K562 (cell line): ENCODE measurements around the gene PTPRC. TPM values are rescaled to one million over a fixed set of nuclear protein-coding genes. Genes with fewer than 3 reads are reported as not detected.

Experiments used
- C11orf30 ChIP-seq: fragments of 450-650 bp; IDR thresholded peaks from 2 replicates; pipeline ENCODE4 v1.6.1; 2016; ENCODE audit warnings: low read depth, mild to moderate bottlenecking
- CREBBP ChIP-seq: IDR thresholded peaks from one replicate; pipeline ENCODE4 v1.6.1; 2012; ENCODE audit warnings: low read depth, mild to moderate bottlenecking, control low read depth, inconsistent platforms, low read length
- ELF2 ChIP-seq: fragments of 250-450 bp; sonication (Bioruptor Pico); IDR thresholded peaks from 2 replicates; pipeline ENCODE4 v1.5.0; 2021; ENCODE audit warnings: mild to moderate bottlenecking
- MAFF ChIP-seq: IDR thresholded peaks from 2 replicates; pipeline ENCODE4 v1.6.1; 2012; ENCODE audit warnings: low read length, improper control_type of control experiment
- MAFK ChIP-seq: IDR thresholded peaks from 2 replicates; pipeline ENCODE4 v1.6.1; 2011; ENCODE audit warnings: low read length, improper control_type of control experiment
- NFE2 ChIP-seq: IDR thresholded peaks from 2 replicates; pipeline ENCODE4 v1.6.1; 2014; ENCODE audit warnings: antibody characterized with exemption, low read depth
- NFE2L1 ChIP-seq: fragments of 450-650 bp; IDR thresholded peaks from 2 replicates; pipeline ENCODE4 v1.6.1; 2016; ENCODE audit warnings: missing genetic modification characterization, low read depth, mild to moderate bottlenecking, missing compliant biosample characterization, moderate library complexity, borderline replicate concordance
- RBM17 ChIP-seq: fragments of 200-400 bp; formaldehyde crosslinking; IDR thresholded peaks from 2 replicates; pipeline ENCODE4 v1.6.1; 2017; ENCODE audit warnings: low read depth, mild to moderate bottlenecking, low read length, borderline replicate concordance
- RBM39 ChIP-seq: fragments of 200-400 bp; formaldehyde crosslinking; optimal IDR thresholded peaks from 2 replicates; pipeline ENCODE3; 2018; ENCODE audit warnings: low read depth, low read length
- SIN3A ChIP-seq, 2 experiments: fragments of 150-350 bp in 1 of 2; IDR thresholded peaks; 2 replicates each; pipeline ENCODE4 v1.6.1; 2011 to 2016; ENCODE audit warnings: borderline replicate concordance in 2 of 2, low read depth in 2 of 2, low read length in 2 of 2, mild to moderate bottlenecking in 2 of 2, moderate library complexity in 2 of 2; ENCODE audit not compliant: control insufficient read depth in 1 of 2
- SMAD3 ChIP-seq: fragments of 450-650 bp; formaldehyde crosslinking; conservative IDR thresholded peaks from 2 replicates; pipeline ENCODE4 v1.4.0; 2020; ENCODE audit warnings: mild to moderate bottlenecking
- SNIP1 ChIP-seq: fragments of 450-650 bp; IDR thresholded peaks from 2 replicates; pipeline ENCODE4 v1.7.1; 2017; ENCODE audit warnings: low read depth, mild to moderate bottlenecking
- SNRNP70 ChIP-seq: fragments of 200-400 bp; formaldehyde crosslinking; optimal IDR thresholded peaks from 2 replicates; pipeline ENCODE3; 2017; ENCODE audit warnings: low read depth, low read length
- SRF ChIP-seq, 2 experiments: fragments of 250-450, 450-650 bp in 1 of 2; sonication (Bioruptor Pico) in 1 of 2; sonication (generic) in 1 of 2; formaldehyde crosslinking; IDR thresholded peaks; 2 replicates each; pipeline versions ENCODE4 v1.5.0 to v1.5.1; 2020 to 2022; ENCODE audit warnings: mild to moderate bottlenecking in 1 of 2, missing genetic modification reagents in 1 of 2
- TAF7 ChIP-seq: fragments of 450-650 bp; IDR thresholded peaks from 2 replicates; pipeline ENCODE4 v1.6.1; 2016; ENCODE audit warnings: missing genetic modification characterization, missing compliant biosample characterization
- TBL1XR1 ChIP-seq, 2 experiments: IDR thresholded peaks; 2 replicates each; pipeline ENCODE4 v1.6.1; 2012; ENCODE audit warnings: improper control_type of control experiment in 2 of 2, low read length in 2 of 2, mild to moderate bottlenecking in 1 of 2
- ZNF239 ChIP-seq: fragments of 250-450 bp; sonication (Bioruptor Pico); IDR thresholded peaks from 2 replicates; pipeline ENCODE4 v1.4.0; 2020; ENCODE audit warnings: mild to moderate bottlenecking
- ZNF24 ChIP-seq: fragments of 450-650 bp; IDR thresholded peaks from 2 replicates; pipeline ENCODE4 v1.6.1; 2016
- ZNF316 ChIP-seq: fragments of 450-650 bp; IDR thresholded peaks from 2 replicates; pipeline ENCODE4 v1.6.1; 2016
- polyA plus RNA-seq, 8 experiments: library from polyadenylated mRNA; depleted of rRNA in 4 of 8; stranded (reverse) in 5 of 8; unstranded in 3 of 8; fragments of >200 nt; fragmentation: Nextera tagmentation in 2 of 8; fragmentation: Illumina TruSeq in 1 of 8; extraction: Ambion mirVana in 2 of 8; extraction: Trizol in 1 of 8; gene quantifications; 2 replicates each; pipeline versions ENCODE4 v1.2.1 to v1.2.3, GENCODE V29; 2011 to 2014; ENCODE audit warnings: inconsistent platforms in 1 of 8, missing spikeins in 1 of 8
- total RNA-seq, 7 experiments: library from RNA; depleted of rRNA in 6 of 7; stranded (reverse); fragments of >200 nt in 6 of 7; fragmentation: Illumina TruSeq in 2 of 7; extraction: Trizol in 2 of 7; gene quantifications; 2 replicates each; pipeline versions ENCODE4 v1.2.1 to v1.2.3, GENCODE V29; 2011 to 2021; ENCODE audit warnings: low replicate concordance in 1 of 7
- TF ChIP-seq, protein P1 (sequence below), 2 experiments: fragments of 450-650 bp; conservative IDR thresholded peaks; 2 replicates each; pipeline ENCODE4 v1.6.1; 2017; ENCODE audit warnings: mild to moderate bottlenecking in 2 of 2, moderate library complexity in 2 of 2
- TF ChIP-seq, protein P2 (sequence below): fragments of 450-650 bp; formaldehyde crosslinking; IDR thresholded peaks from 2 replicates; pipeline ENCODE4 v1.4.0; 2022; ENCODE audit warnings: missing genetic modification characterization
- TF ChIP-seq, protein P3 (sequence below): sonication (generic); formaldehyde crosslinking; IDR thresholded peaks from 2 replicates; pipeline ENCODE4 v1.5.0; 2020; ENCODE audit warnings: missing genetic modification reagents
- TF ChIP-seq, protein P4 (sequence below): fragments of 250-450 bp; sonication (Bioruptor Pico); IDR thresholded peaks from 2 replicates; pipeline ENCODE4 v1.4.0; 2020

Gene PTPRC
- total and polyA plus RNA-seq, 9 of the 15 experiments (the other 6 are each of a cell fraction or from before 2014, with no cell fraction given), result 7.1 to 107 (median 62.9) TPM

DNA sequence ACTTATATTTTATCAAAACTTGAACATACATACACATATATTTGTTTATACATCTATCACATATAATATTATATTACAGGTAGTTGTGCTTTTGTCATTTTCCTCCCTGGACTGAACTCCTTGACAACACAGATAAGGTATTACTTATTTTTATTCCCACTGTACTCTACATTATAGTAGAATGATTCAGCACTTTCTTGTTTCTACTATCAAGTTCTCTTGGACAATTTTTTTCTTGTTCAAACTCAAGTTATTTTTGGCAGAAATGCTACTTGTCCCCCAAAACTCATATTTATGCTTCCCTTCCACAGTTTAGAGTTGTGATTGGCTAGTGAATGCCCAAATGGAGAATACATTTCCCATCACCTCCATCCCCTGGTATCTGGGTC lies 10.8 kb upstream of the PTPRC start (continued):
- TF ChIP-seq, protein P1, sequence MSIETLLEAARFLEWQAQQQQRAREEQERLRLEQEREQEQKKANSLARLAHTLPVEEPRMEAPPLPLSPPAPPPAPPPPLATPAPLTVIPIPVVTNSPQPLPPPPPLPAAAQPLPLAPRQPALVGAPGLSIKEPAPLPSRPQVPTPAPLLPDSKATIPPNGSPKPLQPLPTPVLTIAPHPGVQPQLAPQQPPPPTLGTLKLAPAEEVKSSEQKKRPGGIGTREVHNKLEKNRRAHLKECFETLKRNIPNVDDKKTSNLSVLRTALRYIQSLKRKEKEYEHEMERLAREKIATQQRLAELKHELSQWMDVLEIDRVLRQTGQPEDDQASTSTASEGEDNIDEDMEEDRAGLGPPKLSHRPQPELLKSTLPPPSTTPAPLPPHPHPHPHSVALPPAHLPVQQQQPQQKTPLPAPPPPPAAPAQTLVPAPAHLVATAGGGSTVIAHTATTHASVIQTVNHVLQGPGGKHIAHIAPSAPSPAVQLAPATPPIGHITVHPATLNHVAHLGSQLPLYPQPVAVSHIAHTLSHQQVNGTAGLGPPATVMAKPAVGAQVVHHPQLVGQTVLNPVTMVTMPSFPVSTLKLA (conservative IDR thresholded peaks at IDR 0.05), result no peak
- TF ChIP-seq RBM17 (no peak), MAFF (peak; percentile 85), C11orf30 (peak; percentile 83), MAFK (peak; percentile 63; the same call in 1 of the 2 replicates), TBL1XR1 (IDR thresholded peaks at IDR 0.05; ENCODE audit: low read length in 2 of 2) (no peak), SNRNP70 (no peak), SIN3A (IDR thresholded peaks at IDR 0.05; ENCODE audit: borderline replicate concordance in 2 of 2, control insufficient read depth in 1 of 2, low read depth in 2 of 2, low read length in 2 of 2) (no peak), ZNF24 (no peak), NFE2 (peak; percentile 90), SRF (CRISPR knock-in tag; IDR thresholded peaks at IDR 0.05) (no peak), ZNF239 (CRISPR knock-in tag) (no peak), CREBBP (no peak), TAF7 (tag) (no peak), ELF2 (CRISPR knock-in tag) (no peak), RBM39 (no peak), NFE2L1 (peak; percentile 70; the same call in 1 of the 2 replicates), SNIP1 (no peak), SMAD3 (no peak), ZNF316 (peak; percentile 90)
- TF ChIP-seq, protein P2, sequence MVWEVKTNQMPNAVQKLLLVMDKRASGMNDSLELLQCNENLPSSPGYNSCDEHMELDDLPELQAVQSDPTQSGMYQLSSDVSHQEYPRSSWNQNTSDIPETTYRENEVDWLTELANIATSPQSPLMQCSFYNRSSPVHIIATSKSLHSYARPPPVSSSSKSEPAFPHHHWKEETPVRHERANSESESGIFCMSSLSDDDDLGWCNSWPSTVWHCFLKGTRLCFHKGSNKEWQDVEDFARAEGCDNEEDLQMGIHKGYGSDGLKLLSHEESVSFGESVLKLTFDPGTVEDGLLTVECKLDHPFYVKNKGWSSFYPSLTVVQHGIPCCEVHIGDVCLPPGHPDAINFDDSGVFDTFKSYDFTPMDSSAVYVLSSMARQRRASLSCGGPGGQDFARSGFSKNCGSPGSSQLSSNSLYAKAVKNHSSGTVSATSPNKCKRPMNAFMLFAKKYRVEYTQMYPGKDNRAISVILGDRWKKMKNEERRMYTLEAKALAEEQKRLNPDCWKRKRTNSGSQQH (CRISPR knock-in tag), result no peak
- TF ChIP-seq, protein P3, sequence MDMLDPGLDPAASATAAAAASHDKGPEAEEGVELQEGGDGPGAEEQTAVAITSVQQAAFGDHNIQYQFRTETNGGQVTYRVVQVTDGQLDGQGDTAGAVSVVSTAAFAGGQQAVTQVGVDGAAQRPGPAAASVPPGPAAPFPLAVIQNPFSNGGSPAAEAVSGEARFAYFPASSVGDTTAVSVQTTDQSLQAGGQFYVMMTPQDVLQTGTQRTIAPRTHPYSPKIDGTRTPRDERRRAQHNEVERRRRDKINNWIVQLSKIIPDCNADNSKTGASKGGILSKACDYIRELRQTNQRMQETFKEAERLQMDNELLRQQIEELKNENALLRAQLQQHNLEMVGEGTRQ (CRISPR knock-in tag), result no peak
- TF ChIP-seq, protein P4, sequence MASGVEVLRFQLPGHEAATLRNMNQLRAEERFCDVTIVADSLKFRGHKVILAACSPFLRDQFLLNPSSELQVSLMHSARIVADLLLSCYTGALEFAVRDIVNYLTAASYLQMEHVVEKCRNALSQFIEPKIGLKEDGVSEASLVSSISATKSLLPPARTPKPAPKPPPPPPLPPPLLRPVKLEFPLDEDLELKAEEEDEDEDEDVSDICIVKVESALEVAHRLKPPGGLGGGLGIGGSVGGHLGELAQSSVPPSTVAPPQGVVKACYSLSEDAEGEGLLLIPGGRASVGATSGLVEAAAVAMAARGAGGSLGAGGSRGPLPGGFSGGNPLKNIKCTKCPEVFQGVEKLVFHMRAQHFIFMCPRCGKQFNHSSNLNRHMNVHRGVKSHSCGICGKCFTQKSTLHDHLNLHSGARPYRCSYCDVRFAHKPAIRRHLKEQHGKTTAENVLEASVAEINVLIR (CRISPR knock-in tag), result no peak
